GM21737 (cell line): Measurements from ENCODE around the gene ZFYVE21.

ENCODE experiments used
- ATAC-seq: cut with Tn5 transposase; IDR thresholded peaks from one replicate; pipeline ENCODE4 v1.9.1; 2021; ENCODE audit warnings: mild to moderate bottlenecking, moderate library complexity; ENCODE audit not compliant: unreplicated experiment

Gene ZFYVE21

DNA sequence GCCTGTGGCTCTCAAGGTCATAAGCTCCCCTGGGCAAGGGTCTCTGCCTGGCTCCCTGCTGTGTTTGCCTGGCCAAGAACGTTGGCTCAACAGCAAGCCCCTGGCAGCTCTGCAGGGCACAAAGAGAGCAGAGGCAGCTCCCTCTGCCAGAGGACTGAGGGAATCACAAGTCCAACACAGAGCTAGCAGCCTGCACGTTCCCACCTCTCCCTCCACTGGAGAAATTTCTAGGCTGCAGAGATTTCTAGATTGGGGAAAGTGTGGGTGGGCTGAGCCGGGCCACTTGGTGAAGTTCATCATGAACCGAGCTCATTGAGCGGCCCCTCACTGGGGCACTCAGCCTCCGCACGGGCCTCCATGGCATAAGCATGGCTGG, 19.8 kb downstream of the ZFYVE21 start:
- no peak for ATAC-seq

DNA sequence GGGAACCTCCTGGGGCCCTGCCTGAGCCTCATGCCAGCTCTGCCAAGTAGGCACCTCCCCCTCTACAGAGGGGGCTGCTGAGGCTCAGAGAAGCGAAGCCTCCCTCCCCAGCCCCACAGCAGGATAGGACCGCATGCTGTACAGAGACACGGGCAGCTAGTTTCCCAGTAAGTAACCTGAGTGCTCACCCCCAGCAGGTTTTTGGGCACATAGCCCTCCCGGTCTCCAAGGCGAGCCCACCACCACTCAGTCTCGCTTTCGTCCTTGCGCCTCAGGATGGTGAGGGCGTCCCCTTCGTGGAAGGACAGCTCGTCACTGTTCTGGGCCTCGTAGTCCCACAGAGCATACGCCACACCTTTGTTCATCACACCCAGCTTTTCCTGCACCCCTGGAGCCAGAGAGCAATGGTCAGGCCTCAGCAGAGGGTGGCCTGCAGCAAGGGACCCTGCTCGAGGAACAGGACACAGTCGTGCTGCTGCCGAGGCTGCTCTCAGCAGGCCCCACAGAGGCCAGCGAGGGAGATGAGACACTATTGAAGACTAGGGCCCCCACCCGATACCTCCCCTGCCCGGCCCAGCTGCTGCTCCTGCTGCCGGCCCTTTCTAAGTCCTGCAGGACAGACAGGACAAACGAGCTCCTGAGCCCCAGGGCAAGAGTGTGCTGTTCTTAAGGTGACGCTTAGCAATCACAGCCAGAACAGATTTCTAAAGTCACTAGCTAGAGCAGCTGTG, 20.4 kb downstream of the ZFYVE21 start:
- no peak for ATAC-seq

DNA sequence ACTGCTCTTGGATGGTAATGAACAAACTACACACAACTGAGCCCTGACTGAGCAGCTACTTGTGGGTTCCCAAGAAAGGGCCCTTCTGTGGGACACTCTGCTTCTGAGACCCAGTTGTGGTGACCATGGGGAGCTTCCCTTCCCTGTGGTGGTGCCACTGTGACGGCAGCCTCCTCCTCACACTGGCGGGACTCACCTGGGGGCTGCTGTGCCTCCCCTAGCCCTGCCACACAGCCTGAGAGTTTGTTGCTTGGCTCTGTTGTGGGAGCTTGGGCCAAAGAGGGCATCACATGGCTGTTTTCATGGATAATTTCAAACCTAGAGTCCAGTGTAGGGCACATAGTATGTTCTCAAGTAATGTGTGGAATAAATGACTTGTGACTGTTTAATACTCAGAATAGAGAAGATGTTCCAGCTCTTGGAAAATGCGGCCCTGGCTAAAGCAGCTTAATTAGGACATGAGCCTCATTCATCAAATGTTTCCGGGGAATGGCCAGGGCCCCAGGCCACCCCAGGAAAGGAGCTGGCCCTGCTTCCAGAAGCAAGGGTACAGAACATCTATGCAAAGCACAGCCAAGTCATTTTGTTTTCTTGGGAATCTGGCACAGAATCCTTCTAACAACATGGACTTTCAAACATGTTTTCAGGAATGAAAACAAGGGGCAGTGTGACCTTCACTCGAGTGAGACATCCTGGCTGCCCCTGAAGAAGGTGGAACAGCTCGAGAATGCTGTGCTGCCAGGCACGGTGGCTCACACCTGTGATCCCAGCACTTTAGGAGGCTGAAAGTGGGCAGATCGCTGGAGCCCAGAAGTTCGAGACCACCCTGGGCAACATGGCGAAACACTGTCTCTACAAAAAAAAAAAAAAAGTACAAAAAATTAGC, 21.2 kb downstream of the ZFYVE21 start:
- no peak for ATAC-seq

DNA sequence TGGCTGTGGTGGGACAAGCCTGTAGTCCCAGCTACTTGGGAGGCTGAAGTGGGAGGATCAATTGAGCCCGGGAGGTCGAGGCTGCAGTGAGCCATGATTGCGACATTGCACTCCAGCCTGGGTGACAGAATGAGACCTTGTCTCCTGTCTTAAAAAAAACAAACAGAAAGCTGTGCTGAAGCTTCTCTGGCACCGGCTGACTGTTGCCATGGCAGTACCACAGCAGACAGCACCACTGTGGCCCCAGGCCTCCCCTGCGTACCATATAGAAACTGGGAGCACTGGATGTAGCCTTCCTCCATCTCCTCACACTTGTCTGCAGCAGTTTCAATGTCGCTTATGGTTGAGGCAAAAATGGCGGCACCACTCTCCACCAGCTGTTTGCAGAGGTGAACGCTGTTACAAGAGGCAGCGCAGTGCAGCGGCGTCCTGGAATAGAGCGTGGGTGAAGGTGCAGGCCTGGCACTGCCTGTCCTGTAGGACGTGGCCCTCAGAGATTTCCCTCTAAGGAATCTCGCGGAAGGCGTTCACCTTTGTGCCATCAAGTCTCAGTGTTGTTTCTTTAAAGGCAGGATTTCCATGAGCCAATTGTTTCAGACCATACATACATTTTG, 21.9 kb downstream of the ZFYVE21 start:
- no peak for ATAC-seq

DNA sequence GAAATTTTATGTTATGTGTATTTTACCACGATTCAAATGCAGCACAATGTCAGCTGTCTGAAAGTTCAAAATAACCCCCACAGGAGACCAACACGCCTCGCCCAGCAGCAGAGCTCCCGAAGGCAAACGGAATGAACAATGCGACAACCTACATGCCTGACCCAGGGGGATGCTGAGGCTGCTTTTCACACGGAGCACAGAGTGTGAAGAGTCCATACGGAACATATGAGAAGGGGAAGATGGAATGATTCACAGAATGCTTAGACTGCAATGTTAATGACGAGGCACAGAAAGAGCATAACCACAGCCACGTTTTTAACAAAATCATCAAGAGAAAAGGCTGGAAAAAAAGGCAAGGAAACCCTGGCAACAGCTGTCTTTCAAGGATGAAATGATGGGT, 22.6 kb downstream of the ZFYVE21 start:
- ATAC-seq: no peak

DNA sequence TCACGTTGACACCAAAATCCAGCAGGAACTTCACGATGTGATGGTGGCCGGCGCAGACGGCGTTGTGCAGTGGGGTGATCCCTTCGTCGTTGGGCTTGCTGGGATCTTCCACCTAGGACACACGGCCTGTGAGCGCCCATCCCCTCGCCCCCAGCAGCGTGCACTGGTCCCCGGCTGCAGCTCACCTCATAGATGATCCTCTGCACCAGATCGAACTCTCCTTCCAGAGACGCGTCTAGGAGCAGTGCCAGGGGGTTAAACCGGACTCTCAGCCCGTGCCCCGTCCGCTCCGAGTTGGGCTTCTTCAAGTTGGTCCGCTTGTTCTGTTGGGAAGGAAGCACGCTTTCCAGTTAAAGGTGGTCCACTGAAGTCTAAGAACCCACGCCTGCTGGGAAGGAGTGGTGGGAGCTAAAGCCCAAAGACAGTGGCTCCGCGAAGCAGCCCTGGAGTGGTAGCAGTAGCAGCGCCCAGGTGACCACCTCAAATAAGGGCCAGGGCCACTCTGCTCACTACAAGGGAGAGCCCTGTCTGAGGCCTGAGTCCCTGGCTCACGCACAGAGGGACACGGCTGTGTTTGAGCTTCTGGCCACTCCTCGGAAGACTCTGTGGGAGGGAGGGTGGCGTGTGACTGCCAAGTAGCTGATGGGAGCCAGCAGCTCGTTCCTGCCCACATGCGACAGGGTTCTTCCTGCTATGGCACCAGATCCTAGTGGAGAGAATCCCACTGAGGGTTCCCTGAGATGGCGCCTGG, 23.3 kb downstream of the ZFYVE21 start:
- no peak for ATAC-seq

DNA sequence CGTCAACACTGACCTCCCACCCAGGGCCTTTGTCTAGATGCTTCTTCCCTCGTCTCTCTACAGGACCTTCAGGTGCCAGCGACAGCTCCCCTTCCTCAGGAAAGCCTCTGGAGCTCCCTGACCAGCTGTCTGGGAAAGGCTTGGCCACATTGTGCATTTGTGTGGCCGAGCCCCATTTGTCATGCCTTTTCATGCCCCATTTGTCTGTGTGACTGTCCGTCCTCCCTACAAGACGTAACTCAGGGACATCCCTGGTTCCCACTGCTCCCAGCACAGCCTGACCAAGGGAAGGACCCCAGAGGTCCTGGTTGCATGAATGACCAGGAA, 23.8 kb downstream of the ZFYVE21 start:
- no peak for ATAC-seq

DNA sequence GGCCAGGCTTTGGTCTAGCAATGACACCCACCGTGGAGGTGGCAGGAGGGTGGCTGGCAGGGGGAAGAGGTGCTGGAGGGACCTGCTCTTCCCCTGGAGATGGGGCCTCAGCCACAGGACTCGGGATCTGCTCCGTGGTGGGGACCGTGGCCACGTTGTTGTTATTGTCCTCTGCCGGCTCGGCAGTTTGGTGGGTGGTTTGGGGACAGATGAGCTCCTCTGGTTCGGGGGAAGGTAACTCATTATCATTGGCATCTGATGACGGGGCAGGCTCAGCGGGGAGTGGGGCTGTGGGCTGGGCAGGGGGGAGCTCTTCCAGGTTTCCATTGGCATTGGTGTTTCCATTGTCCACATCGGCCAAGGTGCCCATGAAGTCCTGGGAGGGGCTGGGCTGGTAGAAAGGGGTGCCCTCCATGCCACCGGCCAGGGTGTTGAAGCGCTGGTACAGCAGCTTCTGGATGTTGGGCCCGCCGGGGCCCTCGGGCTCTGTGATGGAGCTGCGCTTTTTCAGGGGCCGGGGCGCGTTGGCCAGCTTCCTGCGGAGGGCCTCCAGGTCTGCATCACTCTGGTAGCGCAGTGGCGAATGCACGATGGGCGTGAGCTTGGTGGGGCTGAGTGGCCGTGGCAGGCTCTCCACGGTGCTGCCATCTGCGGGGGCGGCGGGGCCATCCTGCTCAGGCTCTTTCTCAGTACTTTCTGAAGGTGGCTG, 24.3 kb downstream of the ZFYVE21 start:
- ATAC-seq: no peak

DNA sequence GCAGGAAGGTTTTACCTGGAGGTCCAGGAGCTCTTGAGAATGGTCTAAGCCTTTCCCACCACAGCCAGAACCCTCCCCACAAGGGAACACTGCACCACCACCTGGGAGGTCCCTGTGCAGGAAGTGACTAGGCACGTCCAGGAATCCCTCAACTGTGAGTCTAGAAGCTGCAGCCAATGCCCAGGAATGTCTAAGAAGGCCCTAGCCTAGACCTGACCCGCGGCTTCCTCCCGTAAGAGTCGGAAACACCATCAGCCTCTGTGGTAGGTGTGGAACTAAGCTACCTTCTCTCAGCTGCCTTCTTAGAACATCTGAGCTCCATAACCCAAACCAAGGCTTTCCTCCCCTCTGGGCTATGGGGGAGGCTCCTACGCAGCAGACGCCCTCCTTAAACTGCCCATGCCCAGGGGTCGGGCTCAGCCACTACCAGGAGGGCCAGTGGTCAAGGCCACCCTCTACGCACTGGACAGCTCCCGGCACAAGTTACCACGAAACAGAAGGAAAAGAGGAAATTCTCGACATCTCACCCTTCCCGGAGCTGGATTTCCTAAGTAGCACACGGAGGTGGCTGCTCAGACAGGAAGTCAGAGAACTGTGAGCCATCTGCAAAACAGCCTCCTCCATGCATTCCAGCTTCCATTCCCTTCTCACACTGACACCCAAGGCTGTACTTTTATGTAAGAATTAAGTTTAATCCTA, 25.5 kb downstream of the ZFYVE21 start:
- no peak for ATAC-seq

DNA sequence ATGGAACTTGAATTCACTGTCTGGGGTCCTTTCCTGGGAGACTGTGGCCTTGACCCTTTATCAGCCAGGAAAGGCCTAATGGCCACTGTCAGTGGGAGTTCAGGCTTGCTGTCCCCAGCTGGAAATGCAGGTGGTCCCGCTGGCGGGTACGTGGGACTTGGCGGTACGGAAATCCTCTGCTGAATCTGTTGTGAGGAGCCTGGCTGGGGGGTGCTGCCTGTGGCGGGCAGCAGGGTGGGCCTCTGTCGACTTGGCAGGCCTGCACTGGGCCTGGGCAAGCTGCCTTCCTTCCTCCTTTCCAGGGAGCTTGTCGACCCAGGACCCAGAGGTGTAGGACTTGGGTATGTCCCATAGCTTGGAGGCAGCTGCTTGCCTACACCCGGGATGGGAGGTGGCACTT, 26.3 kb downstream of the ZFYVE21 start:
- ATAC-seq: no peak

DNA sequence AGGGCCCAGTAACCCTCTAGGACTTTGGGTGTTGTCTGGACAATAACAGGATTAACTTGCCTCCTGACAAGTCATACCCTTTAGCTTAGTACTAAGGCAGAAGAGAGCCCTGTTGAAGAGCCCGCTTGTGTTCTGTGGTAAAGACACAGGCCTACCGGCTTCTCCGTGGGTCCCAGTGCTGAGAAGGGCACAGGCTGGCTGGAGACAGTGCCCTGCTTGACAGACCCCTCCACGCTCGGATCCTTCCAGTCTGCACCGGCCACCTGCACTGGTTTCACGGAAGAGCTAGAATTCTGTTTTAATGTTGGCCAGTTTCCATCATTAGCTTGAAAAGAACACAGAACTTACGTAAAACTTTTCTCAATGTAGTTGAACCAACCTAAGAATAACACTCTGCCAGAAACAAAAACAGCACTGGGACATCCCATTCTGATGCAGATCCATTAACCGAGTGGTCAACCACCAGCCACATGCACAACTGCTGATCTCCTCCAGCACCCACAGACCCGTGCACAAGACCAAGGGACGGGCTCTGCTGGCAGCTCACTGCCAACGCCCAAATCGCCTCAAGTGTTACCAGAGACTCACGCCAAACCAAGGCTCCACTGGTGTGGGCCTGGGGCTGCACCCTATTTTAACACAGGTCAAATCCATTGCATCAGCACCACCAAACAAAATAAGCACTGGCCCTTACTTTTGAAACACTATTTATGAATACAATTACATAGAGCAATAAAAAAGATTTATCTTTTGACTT, 27.1 kb downstream of the ZFYVE21 start:
- no peak for ATAC-seq

DNA sequence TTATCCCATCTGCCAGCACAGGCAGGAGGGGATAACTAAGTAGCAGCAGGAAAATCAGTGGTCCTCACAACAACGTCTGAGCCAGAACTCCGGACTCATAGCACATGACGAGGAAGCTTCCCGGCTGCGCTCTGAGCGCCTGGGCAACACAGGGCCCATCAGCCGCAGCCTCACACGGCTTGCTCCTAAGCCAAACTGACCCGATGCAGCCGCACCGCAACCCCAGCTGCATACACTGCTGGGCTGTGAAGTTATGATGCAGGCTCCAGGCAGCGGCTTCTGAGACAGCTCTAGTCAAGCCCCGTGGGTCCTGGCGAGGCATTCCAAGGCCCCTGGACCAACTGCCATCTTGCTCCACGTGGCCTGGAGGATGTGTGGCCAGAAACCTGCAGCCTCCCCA, 28.1 kb downstream of the ZFYVE21 start:
- no peak for ATAC-seq

DNA sequence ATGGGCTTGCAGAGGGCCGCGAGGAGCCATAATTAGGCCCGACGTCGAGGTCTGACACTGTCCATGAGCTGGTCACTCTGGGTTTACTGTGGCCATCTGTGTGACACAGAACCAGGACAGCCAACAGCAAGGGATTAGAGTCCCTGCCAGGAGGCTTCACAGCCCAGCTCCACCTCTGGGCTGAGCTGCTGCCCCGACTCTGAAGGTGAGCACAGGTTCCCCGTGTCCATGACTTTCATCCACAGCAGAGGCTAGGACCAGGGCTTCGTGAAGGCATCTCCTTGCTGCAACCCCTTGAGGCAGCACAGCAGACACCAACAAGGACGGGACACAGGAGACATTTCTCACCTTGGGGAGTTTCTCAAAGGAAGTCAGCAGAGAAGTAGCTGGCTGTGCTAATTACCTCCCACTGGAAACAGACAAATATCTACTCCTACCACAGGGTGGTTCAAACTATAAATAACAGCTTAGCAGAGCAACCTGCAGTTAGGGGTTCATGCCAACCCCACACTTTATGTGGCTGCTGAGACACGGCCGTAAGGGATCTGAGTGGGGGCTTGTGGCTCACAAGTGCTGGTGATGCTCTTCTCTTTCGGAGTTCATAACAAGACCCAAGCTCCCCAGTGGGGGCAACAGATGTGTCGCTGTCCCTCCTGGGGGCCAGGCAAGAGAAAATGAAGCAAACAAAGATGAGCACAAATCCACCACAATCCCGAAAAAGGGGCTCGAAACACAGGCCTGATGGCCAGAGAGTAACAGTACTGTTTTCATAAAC, 29.2 kb downstream of the ZFYVE21 start:
- ATAC-seq: no peak

DNA sequence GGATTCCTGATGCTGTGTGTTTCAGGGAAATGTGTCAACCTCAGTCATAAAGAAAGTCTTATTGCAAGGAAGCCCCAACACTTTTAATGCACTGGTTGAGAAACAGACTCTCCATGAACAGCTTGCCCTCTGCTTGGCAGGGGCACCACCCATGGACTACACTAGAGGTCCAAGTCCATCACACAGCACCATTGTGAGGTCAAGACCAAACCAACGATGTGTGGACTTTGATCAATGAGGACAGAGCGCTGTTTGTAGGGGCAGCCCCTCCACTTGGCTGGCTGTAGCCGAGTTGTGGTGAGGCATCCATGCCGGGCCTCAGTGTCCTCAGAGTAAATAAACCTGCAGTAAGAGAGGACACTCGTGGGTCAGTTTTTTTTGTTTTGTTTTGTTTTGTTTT, 29.8 kb downstream of the ZFYVE21 start:
- no peak for ATAC-seq

DNA sequence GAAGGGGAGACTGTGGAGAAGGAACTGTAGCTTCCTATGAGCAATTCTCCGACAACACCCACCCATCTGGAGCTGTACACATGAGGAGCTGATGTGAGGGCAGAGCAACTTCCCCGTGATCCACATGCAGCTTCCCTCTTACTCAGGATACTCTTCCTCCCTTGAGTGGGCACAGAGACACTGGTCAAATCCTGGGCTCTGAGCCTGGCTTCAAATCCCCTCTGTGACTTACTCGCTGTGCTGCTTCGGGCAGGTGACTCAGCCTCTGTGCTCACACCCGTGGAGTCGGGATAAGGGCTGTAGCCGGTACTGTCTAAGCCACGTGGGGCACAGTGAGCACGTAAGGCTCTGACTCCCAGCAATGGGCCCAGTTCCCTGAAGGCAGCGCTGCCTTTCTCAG, 31.1 kb downstream of the ZFYVE21 start:
- ATAC-seq: no peak

DNA sequence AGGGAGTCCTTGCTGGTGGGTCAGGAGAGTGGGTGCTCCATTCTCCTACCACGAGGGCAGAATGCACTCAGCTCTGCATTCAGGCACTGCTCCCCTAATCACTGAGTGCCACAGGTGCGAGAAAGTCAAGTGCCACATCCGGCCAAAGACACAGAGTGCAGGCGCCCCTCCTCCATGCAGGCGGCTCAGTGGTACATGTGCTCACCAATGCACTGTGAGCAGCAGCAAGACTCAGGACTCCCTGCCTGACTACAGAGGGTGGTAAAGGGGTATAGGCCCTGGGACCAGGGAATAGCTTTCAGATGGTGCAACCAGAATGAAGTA, 32.9 kb downstream of the ZFYVE21 start:
- no peak for ATAC-seq

DNA sequence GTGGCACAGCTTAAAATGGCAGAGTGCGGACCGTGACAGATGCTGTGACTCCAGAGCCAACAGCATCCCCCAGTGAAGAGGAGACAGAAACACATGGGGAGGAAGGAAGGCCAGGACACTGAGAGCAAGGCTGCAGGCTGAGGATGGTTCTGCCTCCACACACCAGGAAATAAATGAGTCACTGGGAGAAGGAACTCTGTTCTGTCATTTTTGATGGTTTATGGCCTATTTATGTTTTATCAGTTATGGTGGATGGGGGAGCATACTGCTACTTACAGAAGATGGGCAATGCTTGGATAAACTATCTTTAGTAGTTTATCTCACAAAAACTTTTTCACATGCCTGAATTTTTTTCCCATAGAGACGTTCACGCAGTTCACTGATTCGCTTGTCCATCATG, 33.8 kb downstream of the ZFYVE21 start:
- no peak for ATAC-seq

DNA sequence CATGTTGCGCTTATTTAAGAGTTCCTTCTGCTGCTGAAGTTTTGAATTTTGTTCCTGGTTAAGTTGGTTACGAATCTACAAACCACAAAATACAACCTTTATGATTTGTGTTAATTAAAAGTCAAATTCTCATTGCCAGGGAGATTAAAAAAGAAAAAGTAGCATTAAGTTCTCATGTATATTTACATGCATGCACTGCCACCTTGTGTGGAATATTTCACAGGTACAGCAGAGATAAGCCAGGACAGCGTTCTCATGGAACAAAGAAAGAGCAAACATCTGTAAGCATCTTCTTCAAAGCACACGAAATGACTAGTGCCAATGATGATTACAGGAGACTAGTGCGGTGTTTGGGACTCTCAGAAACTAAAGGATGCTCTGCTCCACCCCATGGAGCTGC, 34.2 kb downstream of the ZFYVE21 start:
- ATAC-seq: no peak

DNA sequence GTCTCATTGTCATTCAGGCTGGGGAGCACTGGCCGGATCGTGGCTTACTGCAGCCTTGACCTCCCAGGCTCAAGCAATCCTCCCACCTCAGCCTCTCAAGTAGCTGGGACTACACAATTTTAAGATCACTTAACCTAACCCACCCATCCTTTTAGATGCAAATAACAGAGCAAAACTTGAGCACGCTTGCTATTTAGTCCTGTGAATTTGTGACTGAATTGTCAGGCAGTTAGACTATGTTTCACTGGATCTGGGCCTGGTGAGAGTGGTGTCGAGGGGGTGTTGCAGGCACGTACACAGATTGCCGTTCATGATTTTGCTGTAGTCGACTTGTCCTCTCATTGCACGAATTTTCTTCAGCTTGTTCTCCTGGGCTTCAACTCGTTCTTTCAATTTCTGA, 38.2 kb downstream of the ZFYVE21 start:
- no peak for ATAC-seq
